K562 (cell line): ENCODE results near the gene MLN. TPM values are rescaled to one million over a fixed set of nuclear protein-coding genes. Genes with fewer than 3 reads are reported as not detected.

ENCODE experiments used
- BRF1 ChIP-seq: IDR thresholded peaks from 3 replicates; pipeline ENCODE4 v1.6.1; 2011; ENCODE audit warnings: borderline replicate concordance, mild to moderate bottlenecking; ENCODE audit not compliant: insufficient read length; ENCODE audit errors: extremely low read depth
- CCNT2 ChIP-seq: IDR thresholded peaks from 2 replicates; pipeline ENCODE4 v1.6.1; 2011; ENCODE audit warnings: borderline replicate concordance, low read depth, mild to moderate bottlenecking, moderate library complexity, mixed read lengths, low read length; ENCODE audit not compliant: insufficient read length; ENCODE audit errors: extremely low read depth
- DACH1 ChIP-seq: fragments of 450-650 bp; IDR thresholded peaks from 2 replicates; pipeline ENCODE4 v1.6.1; 2018; ENCODE audit not compliant: partially characterized antibody
- HDAC1 ChIP-seq, 2 experiments: fragments of 450-650 bp; IDR thresholded peaks; 2 replicates each; pipeline ENCODE4 v1.6.1; 2016 to 2017; ENCODE audit warnings: inconsistent platforms in 1 of 2, mild to moderate bottlenecking in 1 of 2, moderate library complexity in 1 of 2
- HEY1 ChIP-seq: fragments of 250-450 bp; sonication (Bioruptor Pico); IDR thresholded peaks from 2 replicates; pipeline ENCODE4 v1.5.0; 2020; ENCODE audit warnings: mild to moderate bottlenecking, moderate library complexity, borderline replicate concordance
- HIVEP1 ChIP-seq: fragments of 250-450 bp; sonication (Bioruptor Pico); IDR thresholded peaks from 2 replicates; pipeline ENCODE4 v1.4.0; 2020; ENCODE audit warnings: mild to moderate bottlenecking
- MAZ ChIP-seq, 2 experiments: fragments of 450-650 bp in 1 of 2; sonication (generic) in 1 of 2; formaldehyde crosslinking; IDR thresholded peaks in 1 of 2; conservative IDR thresholded peaks in 1 of 2; 2 replicates each; pipeline versions ENCODE4 v1.4.0 to v1.5.0; 2020; ENCODE audit warnings: mild to moderate bottlenecking in 1 of 2, missing genetic modification reagents in 1 of 2
- NONO ChIP-seq, 2 experiments: fragments of 200-400 bp in 1 of 2; fragments of 450-650 bp in 1 of 2; formaldehyde crosslinking in 1 of 2; IDR thresholded peaks; 2 replicates each; pipeline ENCODE4 v1.6.1; 2017; ENCODE audit warnings: low read depth in 2 of 2, mild to moderate bottlenecking in 2 of 2, moderate library complexity in 2 of 2, low read length in 1 of 2
- NRF1 ChIP-seq, 2 experiments: fragments of 450-650 bp; IDR thresholded peaks in 1 of 2; conservative IDR thresholded peaks in 1 of 2; 2 replicates each; pipeline ENCODE4 v1.6.1; 2014; ENCODE audit warnings: mild to moderate bottlenecking in 2 of 2
- SAP30 ChIP-seq: fragments of 200-600 bp; sonication (generic); IDR thresholded peaks from 2 replicates; pipeline ENCODE4 v1.6.1; 2012; ENCODE audit warnings: borderline replicate concordance, low read depth, mild to moderate bottlenecking, moderate library complexity, low read length, control low read depth, inconsistent platforms; ENCODE audit not compliant: insufficient read depth, poor library complexity, severe bottlenecking
- SMAD4 ChIP-seq: fragments of 250-450 bp; sonication (Bioruptor Pico); conservative IDR thresholded peaks from 2 replicates; pipeline ENCODE4 v1.8.0; 2021; ENCODE audit warnings: inconsistent platforms, mild to moderate bottlenecking, moderate library complexity
- SMC3 ChIP-seq: conservative IDR thresholded peaks from 2 replicates; pipeline ENCODE4 v1.6.1; 2011; ENCODE audit warnings: low read depth, low read length, improper control_type of control experiment; ENCODE audit not compliant: insufficient read depth
- TCF7L2 ChIP-seq: fragments of 150-350 bp; IDR thresholded peaks from 2 replicates; pipeline ENCODE4 v1.6.1; 2016; ENCODE audit warnings: low read depth, mild to moderate bottlenecking, low read length, moderate library complexity
- TFAP4 ChIP-seq: sonication (generic); formaldehyde crosslinking; IDR thresholded peaks from 2 replicates; pipeline ENCODE4 v1.8.0; 2022; ENCODE audit warnings: missing genetic modification reagents, mild to moderate bottlenecking, moderate library complexity, borderline replicate concordance
- ZBTB8A ChIP-seq: fragments of 450-650 bp; IDR thresholded peaks from 2 replicates; pipeline ENCODE4 v1.6.1; 2018; ENCODE audit warnings: mild to moderate bottlenecking, moderate library complexity; ENCODE audit not compliant: partially characterized antibody
- ZC3H11A ChIP-seq: IDR thresholded peaks from 2 replicates; pipeline ENCODE4 v1.6.1; 2012; ENCODE audit warnings: low read depth, low read length, improper control_type of control experiment
- ZNF184 ChIP-seq: sonication (generic); formaldehyde crosslinking; IDR thresholded peaks from 2 replicates; pipeline ENCODE4 v1.5.0; 2020; ENCODE audit warnings: missing genetic modification reagents
- polyA plus RNA-seq, 8 experiments: library from polyadenylated mRNA; depleted of rRNA in 4 of 8; stranded (reverse) in 5 of 8; unstranded in 3 of 8; fragments of >200 nt; fragmentation: Nextera tagmentation in 2 of 8; fragmentation: Illumina TruSeq in 1 of 8; extraction: Ambion mirVana in 2 of 8; extraction: Trizol in 1 of 8; gene quantifications; 2 replicates each; pipeline versions ENCODE4 v1.2.1 to v1.2.3, GENCODE V29; 2011 to 2014; ENCODE audit warnings: inconsistent platforms in 1 of 8, missing spikeins in 1 of 8
- total RNA-seq, 7 experiments: library from RNA; depleted of rRNA in 6 of 7; stranded (reverse); fragments of >200 nt in 6 of 7; fragmentation: Illumina TruSeq in 2 of 7; extraction: Trizol in 2 of 7; gene quantifications; 2 replicates each; pipeline versions ENCODE4 v1.2.1 to v1.2.3, GENCODE V29; 2011 to 2021; ENCODE audit warnings: low replicate concordance in 1 of 7
- TF ChIP-seq, protein P1 (sequence below): IDR thresholded peaks from 2 replicates; pipeline ENCODE4 v1.6.1; 2011; ENCODE audit not compliant: insufficient read length; ENCODE audit errors: extremely low read depth
- TF ChIP-seq, protein P2 (sequence below): sonication (generic); formaldehyde crosslinking; IDR thresholded peaks from 2 replicates; pipeline ENCODE4 v1.8.0; 2022; ENCODE audit warnings: mild to moderate bottlenecking, missing genetic modification reagents, borderline replicate concordance

Gene MLN
- total and polyA plus RNA-seq, 9 of the 15 experiments (the other 6 are each of a cell fraction or from before 2014, with no cell fraction given) = not detected

- no peak for TF ChIP-seq BRF1
- no peak for TF ChIP-seq DACH1
- no peak for TF ChIP-seq ZNF184 (CRISPR knock-in tag)
- TF ChIP-seq, protein P1, sequence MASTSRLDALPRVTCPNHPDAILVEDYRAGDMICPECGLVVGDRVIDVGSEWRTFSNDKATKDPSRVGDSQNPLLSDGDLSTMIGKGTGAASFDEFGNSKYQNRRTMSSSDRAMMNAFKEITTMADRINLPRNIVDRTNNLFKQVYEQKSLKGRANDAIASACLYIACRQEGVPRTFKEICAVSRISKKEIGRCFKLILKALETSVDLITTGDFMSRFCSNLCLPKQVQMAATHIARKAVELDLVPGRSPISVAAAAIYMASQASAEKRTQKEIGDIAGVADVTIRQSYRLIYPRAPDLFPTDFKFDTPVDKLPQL = no peak
- TF ChIP-seq NONO (IDR thresholded peaks at IDR 0.05; ENCODE audit: low read depth in 2 of 2, low read length in 1 of 2) = peak in 1 of 2 experiments; percentile 64; a peak in 1 of 4 replicates
- no peak for TF ChIP-seq ZC3H11A
- TF ChIP-seq NRF1 (conservative IDR thresholded peaks at IDR 0.05 in 1 of 2, IDR thresholded peaks at IDR 0.05 in 1 of 2) = peak; percentile 48 to 65; a peak in 3 of 4 replicates
- peak; percentile 50; the same call in 1 of the 2 replicates for TF ChIP-seq SMAD4 (CRISPR knock-in tag)
- TF ChIP-seq HDAC1 (IDR thresholded peaks at IDR 0.05) = no peak
- peak; percentile 34; the same call in 1 of the 2 replicates for TF ChIP-seq TFAP4 (CRISPR knock-in tag)
- peak; percentile 43 to 70; a peak in 3 of 4 replicates for TF ChIP-seq MAZ (CRISPR knock-in tag; conservative IDR thresholded peaks at IDR 0.05 in 1 of 2, IDR thresholded peaks at IDR 0.05 in 1 of 2)
- no peak for TF ChIP-seq SAP30
- TF ChIP-seq, protein P2, sequence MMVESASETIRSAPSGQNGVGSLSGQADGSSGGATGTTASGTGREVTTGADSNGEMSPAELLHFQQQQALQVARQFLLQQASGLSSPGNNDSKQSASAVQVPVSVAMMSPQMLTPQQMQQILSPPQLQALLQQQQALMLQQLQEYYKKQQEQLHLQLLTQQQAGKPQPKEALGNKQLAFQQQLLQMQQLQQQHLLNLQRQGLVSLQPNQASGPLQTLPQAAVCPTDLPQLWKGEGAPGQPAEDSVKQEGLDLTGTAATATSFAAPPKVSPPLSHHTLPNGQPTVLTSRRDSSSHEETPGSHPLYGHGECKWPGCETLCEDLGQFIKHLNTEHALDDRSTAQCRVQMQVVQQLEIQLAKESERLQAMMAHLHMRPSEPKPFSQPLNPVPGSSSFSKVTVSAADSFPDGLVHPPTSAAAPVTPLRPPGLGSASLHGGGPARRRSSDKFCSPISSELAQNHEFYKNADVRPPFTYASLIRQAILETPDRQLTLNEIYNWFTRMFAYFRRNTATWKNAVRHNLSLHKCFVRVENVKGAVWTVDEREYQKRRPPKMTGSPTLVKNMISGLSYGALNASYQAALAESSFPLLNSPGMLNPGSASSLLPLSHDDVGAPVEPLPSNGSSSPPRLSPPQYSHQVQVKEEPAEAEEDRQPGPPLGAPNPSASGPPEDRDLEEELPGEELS (CRISPR knock-in tag) = no peak
- peak; percentile 74 for TF ChIP-seq CCNT2
- TF ChIP-seq ZBTB8A = no peak
- TF ChIP-seq HEY1 (CRISPR knock-in tag) = no peak
- TF ChIP-seq TCF7L2 = 0 out of 2 replicates have a peak, but pooled peaks have one; percentile 11
- peak; percentile 91 for TF ChIP-seq SMC3
- no peak for TF ChIP-seq HIVEP1 (CRISPR knock-in tag)
Measured at GRCh38 chr6:33771146-33772081, 32.4 kb downstream of the MLN start (continued).
